ENCODE results near the gene RMND1. TPM values are rescaled to one million over a fixed set of nuclear protein-coding genes. Genes with fewer than 3 reads are reported as not detected.
A peak's percentile ranks its signal among the peaks of the same experiment; 100 is the strongest.

RMND1 gene
- total and polyA plus RNA-seq, 2 of the 13 experiments (the other 11 are each of a cell fraction or from before 2014, with no cell fraction given): 34.0 to 72.5 TPM

GRCh38 chr6:151498327-151498726 is 46.4 kb upstream of the RMND1 start (continued):
- TF ChIP-seq ZNF503 (CRISPR knock-in tag; IDR thresholded peaks at IDR 0.05) (no peak), HMG20B (CRISPR knock-in tag; conservative IDR thresholded peaks at IDR 0.05) (no peak), ZNF556 (CRISPR knock-in tag; IDR thresholded peaks at IDR 0.05; ENCODE audit: borderline replicate concordance) (no peak), SKI (IDR thresholded peaks at IDR 0.05; ENCODE audit: partially characterized antibody) (no peak), KLF15 (CRISPR knock-in tag; IDR thresholded peaks at IDR 0.05; ENCODE audit: borderline replicate concordance) (no peak), ATF2 (CRISPR knock-in tag; IDR thresholded peaks at IDR 0.05) (peak; percentile 54; the same call in 1 of the 2 replicates), ARNT2 (CRISPR knock-in tag; IDR thresholded peaks at IDR 0.05; ENCODE audit: low read depth) (no peak), TFDP1 (CRISPR knock-in tag; IDR thresholded peaks at IDR 0.05; ENCODE audit: borderline replicate concordance) (no peak), ZNF234 (CRISPR knock-in tag; conservative IDR thresholded peaks at IDR 0.05) (no peak), EHMT2 (IDR thresholded peaks at IDR 0.05; ENCODE audit: borderline replicate concordance, low read depth, low read length) (no peak; the same call in 1 of the 2 replicates), MIXL1 (CRISPR knock-in tag; IDR thresholded peaks at IDR 0.05) (no peak), CBX5 (CRISPR knock-in tag; IDR thresholded peaks at IDR 0.05; ENCODE audit: borderline replicate concordance) (no peak), ZNF609 (CRISPR knock-in tag; IDR thresholded peaks at IDR 0.05; ENCODE audit: borderline replicate concordance) (peak; percentile 20; the same call in 1 of the 2 replicates), POLR2A (IDR thresholded peaks at IDR 0.05; ENCODE audit: insufficient read depth in 1 of 2, low read depth in 2 of 2, low read length in 2 of 2) (no peak), ZNF777 (CRISPR knock-in tag; IDR thresholded peaks at IDR 0.05) (no peak), CREM (IDR thresholded peaks at IDR 0.05) (peak; percentile 61; the same call in 1 of the 2 replicates), CREM (CRISPR knock-in tag; IDR thresholded peaks at IDR 0.05) (no peak), FOXA1 (IDR thresholded peaks at IDR 0.05) (no peak), FOXA1 (CRISPR knock-in tag; IDR thresholded peaks at IDR 0.05) (peak; percentile 69), TRIM22 (IDR thresholded peaks at IDR 0.05) (no peak), CENPT (CRISPR knock-in tag; IDR thresholded peaks at IDR 0.05; ENCODE audit: low read depth) (no peak), RAD51 (IDR thresholded peaks at IDR 0.05; ENCODE audit: borderline replicate concordance) (no peak)

Measured in HepG2 (cell line).